GM12892 (cell line): Measurements from ENCODE around the gene ZPLD1.

Experiments
- DNase-seq: peaks from one replicate; pipeline ENCODE4 v3.0.0; 2011; ENCODE audit not compliant: insufficient read length
- FAIRE-seq: peaks from 2 replicates; lab custom pipeline; 2011; peaks lifted over from hg19 to GRCh38; lab: Jason Lieb, UNC
- POLR2A ChIP-seq: IDR thresholded peaks from 2 replicates; pipeline ENCODE4 v1.6.1; 2011; ENCODE audit warnings: low read depth, low read length, control low read depth
- POLR2AphosphoS5 ChIP-seq: IDR thresholded peaks from 2 replicates; pipeline ENCODE4 v1.6.1; 2011; ENCODE audit warnings: low read depth, low read length, control low read depth
- TAF1 ChIP-seq: IDR thresholded peaks from 2 replicates; pipeline ENCODE4 v1.6.1; 2011; ENCODE audit warnings: low read depth, mild to moderate bottlenecking, control low read depth, low read length, borderline replicate concordance

The ZPLD1 gene

DNA sequence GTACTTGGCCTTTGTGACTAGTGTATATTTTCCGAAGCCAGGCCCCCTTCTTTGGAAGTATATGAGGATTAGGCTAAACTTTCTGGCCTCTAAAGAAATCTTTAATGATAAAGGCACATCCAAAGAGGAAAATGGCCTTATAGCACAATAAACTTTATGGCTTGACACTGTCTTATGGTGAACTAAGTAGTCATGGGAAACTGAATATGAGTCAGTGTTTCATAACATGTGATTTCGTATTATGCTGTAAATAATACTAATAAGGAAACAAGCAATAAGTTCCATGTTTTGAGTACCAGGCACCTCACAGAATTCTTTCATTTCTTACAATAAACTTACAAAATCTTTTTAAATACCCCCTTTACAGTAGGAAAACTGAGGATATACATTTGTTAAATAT lies 8.2 kb downstream of the ZPLD1 start:
- DNase-seq (no peak), FAIRE-seq (no peak)
- TF ChIP-seq TAF1, result no peak
- TF ChIP-seq POLR2AphosphoS5, result no peak
- no peak for TF ChIP-seq POLR2A

DNA sequence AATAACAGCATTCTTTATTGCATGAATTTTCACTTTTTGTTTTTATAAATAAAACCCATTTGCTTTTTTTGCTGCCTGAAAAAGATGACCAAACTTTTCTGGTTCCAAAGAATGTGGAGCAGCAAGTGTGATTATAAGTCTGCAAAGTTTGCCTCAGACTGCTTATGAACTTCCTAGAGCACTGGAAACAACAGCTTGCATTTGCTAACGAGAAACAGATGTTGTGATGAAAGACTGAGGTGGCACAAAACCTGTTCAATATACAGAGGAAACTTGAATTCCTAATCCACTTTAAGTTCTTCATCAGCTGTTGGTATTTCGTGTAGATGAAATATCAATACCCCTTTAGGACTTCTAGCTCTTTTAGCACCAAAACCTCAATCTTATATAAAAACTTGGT lies 9.3 kb downstream of the ZPLD1 start:
- DNase-seq (no peak), FAIRE-seq (no peak)
- TF ChIP-seq POLR2AphosphoS5, result no peak
- TF ChIP-seq TAF1, result no peak
- no peak for TF ChIP-seq POLR2A

DNA sequence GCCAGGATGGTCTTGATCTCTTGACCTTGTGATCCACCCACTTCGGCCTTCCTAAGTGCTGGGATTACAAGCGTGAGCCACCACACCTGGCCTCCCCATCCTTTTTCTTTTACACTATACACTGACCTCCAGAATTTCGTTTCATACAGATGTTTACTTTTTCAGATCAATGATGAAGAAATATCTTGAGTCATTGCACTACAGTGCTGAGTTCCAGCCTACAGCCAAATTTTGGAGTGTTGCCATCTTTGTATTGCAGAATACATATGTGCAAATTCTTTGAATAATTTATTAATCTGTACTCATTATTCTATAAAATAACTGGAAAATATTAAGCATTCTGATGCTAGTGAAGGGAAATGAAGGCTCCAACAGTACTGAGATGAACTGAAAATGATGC lies 12.5 kb downstream of the ZPLD1 start:
- FAIRE-seq (no peak), DNase-seq (no peak)
- no peak for TF ChIP-seq POLR2A
- no peak for TF ChIP-seq POLR2AphosphoS5
- TF ChIP-seq TAF1, result no peak

DNA sequence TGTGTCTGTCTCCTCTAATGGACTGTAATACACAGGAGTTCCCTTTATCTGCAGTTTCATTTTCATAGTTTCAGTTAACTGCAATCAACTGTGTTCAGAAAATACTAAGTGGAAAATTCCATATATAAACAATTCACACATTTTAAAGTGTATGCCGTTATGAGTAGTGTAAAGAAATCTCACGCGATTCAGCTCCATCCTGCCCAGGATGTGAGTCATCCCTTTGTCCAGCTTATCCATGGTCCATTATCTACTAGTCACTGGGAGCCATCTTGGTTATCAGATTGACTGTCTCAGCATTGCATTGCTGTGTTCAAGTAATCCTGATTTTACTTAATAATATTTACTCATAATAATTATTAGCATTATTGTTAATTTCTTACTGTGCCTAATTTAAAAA lies 14.5 kb downstream of the ZPLD1 start:
- DNase-seq (no peak), FAIRE-seq (no peak)
- no peak for TF ChIP-seq POLR2AphosphoS5
- no peak for TF ChIP-seq TAF1
- TF ChIP-seq POLR2A, result no peak

DNA sequence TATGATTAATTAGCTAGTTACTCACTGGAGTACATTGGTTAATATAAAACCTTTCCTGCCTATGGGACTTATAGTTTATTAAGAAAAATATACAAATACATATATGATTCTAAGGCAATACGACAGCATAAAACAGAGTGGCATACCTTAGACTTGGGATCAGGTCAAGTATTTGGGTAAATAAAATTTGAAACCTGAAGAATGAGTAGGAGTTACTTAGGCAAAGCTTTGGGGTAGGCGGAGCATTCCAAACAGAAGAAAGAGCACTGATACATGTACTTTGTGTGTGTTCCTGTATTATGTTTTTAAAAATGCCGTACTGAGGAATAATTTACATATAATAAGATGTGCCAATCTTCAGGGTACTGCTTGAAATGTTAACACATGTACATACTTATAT lies 15.1 kb downstream of the ZPLD1 start:
- FAIRE-seq (no peak), DNase-seq (no peak)
- TF ChIP-seq POLR2AphosphoS5 (no peak), POLR2A (no peak), TAF1 (no peak)

DNA sequence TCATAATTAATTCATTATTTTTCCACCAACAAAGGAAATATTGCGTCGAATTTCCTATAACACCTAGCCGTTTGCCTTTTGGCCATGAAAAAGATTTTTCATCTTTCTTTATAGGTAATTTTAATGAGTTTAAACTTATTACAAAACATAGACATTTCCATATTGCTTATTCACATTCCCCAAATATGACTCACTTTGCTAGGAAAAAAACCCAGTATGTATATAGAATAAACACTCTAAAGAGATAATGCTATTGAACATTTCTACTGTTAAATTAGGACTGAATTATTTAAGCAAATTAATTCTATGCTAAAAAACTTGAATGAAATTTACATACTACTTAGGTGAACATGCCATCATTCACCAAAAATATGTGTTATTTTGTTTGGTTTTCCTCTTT lies 16.2 kb downstream of the ZPLD1 start:
- DNase-seq (no peak), FAIRE-seq (no peak)
- TF ChIP-seq TAF1 (no peak), POLR2A (no peak), POLR2AphosphoS5 (no peak)

DNA sequence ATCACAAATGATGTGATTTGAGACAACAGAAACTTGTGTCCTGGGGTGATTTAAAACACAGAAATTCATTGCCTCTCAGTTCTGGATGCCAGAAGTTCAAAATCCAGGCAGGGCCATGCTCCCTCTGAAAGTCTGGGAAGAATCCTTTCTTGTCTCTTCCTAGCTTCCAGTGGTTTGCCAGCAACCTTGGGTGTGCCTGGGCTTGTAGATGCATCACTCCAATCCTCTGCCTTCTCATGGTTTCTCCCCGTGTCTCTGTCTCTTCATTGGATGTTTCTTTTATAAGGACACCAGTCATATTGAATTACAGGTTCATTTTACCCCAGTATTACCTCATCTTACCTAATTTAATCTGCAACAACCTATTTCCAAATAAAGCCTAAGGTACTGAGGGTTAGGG lies 16.7 kb downstream of the ZPLD1 start:
- FAIRE-seq (no peak), DNase-seq (no peak)
- no peak for TF ChIP-seq TAF1
- TF ChIP-seq POLR2A, result no peak
- TF ChIP-seq POLR2AphosphoS5, result no peak

DNA sequence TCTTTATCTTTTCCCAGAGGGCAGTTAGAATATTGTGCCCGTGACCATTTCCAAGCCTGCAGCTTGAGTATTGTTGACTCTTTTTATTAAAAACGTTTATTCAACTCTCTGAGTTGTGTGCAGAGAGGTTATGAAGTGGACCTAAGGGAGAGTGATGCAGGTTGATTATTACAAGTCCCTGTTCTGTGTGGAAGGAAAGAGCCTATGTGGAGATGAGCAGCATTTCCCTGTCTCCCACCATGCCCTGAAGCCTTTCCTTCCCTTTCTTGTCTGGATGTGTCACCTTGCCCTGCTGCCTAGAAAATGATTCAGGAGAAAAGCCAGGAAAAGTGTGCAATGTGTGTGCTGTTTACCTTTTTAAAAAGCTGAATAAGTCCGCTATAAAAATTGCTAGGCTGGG lies 19.4 kb downstream of the ZPLD1 start:
- TF ChIP-seq POLR2AphosphoS5, result no peak
- TF ChIP-seq TAF1, result no peak
- no peak for TF ChIP-seq POLR2A
- FAIRE-seq (no peak), DNase-seq (no peak)

DNA sequence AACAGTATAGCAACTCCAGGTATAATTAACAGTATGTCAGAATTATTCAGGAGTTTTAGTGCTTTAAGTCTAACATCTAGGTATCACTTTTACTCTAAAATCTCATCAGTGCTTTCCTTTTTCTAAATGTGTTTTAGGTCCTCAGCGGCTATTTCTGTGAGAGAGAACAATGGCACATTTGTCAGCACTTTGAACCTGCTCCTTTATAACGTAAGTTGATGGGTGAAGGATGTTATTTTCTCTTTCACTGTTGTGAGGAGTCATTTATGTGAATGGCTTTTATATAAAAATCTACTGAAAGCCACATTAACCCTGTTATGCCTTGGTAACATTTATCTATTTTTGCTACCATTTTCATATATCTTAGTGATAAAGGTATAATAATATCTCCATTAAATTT lies 22.8 kb downstream of the ZPLD1 start:
- FAIRE-seq (no peak), DNase-seq (no peak)
- TF ChIP-seq TAF1, result no peak

DNA sequence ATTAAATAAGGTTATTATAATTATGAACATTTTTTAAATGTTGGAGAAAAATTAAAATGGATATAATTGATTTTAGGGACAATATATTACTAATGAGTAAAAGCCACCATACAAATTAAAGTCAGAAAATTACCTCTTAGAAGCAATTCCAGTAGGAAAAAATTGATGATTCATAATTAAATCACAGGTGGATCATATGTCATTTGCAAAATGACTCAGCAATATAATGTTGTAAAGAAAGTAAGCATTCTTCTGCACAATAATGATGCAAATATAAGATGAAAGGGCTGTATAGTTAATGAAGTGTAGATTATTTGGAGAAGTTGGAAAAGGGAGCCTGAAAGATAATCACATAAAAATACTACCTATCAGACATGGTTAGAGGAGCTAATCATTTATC lies 25.8 kb downstream of the ZPLD1 start:
- DNase-seq, result no peak
- no peak for FAIRE-seq
- no peak for TF ChIP-seq TAF1
- TF ChIP-seq POLR2A, result no peak
- TF ChIP-seq POLR2AphosphoS5, result no peak

DNA sequence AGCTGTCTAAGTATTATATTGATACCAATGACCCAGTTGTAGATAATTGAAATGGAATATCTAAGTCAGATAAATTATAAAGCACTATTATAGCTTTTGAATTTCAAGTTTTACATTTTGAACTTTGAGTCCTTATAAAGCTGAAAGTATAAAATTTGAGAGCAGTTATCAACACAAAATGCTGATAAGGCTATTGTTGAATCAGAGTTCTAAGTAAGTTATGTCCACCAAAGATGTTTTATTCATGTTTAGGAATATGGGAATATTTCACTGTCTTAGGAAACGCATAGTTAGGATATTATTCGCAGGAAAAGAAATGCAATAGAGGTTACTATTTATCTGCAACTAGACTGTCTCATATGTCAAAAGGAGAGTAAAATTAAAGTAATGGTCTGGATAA lies 29.4 kb downstream of the ZPLD1 start:
- FAIRE-seq (no peak), DNase-seq (no peak)
- TF ChIP-seq POLR2AphosphoS5 (no peak), TAF1 (no peak), POLR2A (no peak)

DNA sequence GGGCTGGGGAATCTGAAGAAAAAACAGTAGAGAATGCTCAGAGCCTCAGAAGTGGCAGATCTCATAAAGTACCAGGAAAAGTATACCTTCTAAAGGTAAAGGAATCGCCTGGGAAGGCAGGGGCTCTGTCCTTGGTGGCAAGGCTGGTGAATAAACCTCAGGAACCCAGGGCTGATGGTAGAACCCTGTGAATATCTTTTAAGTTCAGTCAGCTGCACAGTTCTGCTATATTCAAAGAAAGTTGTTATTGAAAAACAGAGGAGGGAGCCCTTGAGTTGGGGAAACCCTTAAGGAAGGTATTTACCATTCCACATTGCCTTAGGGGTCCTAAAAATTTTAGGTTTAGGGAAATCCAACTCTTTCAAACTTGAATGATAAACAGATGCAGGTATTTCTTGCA lies 31.2 kb downstream of the ZPLD1 start:
- FAIRE-seq, result no peak
- TF ChIP-seq TAF1 (no peak), POLR2A (no peak), POLR2AphosphoS5 (no peak)
- DNase-seq, result no peak

DNA sequence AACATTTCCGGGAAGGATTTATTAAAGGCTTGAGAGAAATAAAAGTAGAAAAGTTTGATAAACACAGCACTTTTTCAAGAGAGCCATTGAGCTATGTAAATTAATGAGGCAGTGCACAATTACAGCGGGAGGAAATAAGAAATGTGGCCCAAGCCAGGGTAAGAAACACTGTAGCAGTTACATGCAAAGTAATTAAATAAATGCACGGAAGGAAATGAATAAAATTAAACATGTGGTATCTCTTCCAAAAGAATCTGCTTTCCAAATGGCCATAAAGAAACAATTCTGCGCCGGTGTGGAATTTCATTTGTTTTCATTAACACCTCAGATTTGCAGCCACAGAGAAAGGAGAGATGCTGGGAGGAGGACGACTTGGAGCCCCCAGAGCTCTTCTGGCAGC lies 35.3 kb downstream of the ZPLD1 start:
- no peak for DNase-seq
- no peak for FAIRE-seq
- TF ChIP-seq TAF1 (no peak), POLR2A (no peak), POLR2AphosphoS5 (no peak)
